K562 (cell line): Measurements from ENCODE around the gene NMUR1. TPM values are rescaled to one million over a fixed set of nuclear protein-coding genes. Genes with fewer than 3 reads are reported as not detected.

Experiments used
- CBX3 ChIP-seq, 2 experiments: IDR thresholded peaks; 1 replicate in 1 of 2; 2 replicates in 1 of 2; pipeline ENCODE4 v1.6.1; 2012; ENCODE audit warnings: inconsistent platforms in 2 of 2, low read length in 2 of 2, borderline replicate concordance in 1 of 2, control low read depth in 1 of 2
- L3MBTL2 ChIP-seq: fragments of 450-650 bp; IDR thresholded peaks from 2 replicates; pipeline ENCODE4 v1.6.1; 2016; ENCODE audit warnings: mild to moderate bottlenecking, moderate library complexity
- MCM3 ChIP-seq: fragments of 450-650 bp; IDR thresholded peaks from 2 replicates; pipeline ENCODE4 v1.6.1; 2016
- NFATC3 ChIP-seq: fragments of 450-650 bp; IDR thresholded peaks from 2 replicates; pipeline ENCODE4 v1.6.1; 2017; ENCODE audit warnings: mild to moderate bottlenecking
- POLR3G ChIP-seq: IDR thresholded peaks from 2 replicates; pipeline ENCODE4 v1.6.1; 2011; ENCODE audit not compliant: insufficient read length, insufficient replicate concordance; ENCODE audit errors: extremely low read depth
- RBBP5 ChIP-seq: fragments of 200-600 bp; sonication (generic); IDR thresholded peaks from 2 replicates; pipeline ENCODE4 v1.6.1; 2012; ENCODE audit warnings: borderline replicate concordance, mild to moderate bottlenecking, low read length, control low read depth, inconsistent platforms; ENCODE audit not compliant: insufficient read depth, poor library complexity, severe bottlenecking
- RBM14 ChIP-seq: fragments of 200-400 bp; formaldehyde crosslinking; IDR thresholded peaks from 2 replicates; pipeline ENCODE4 v1.6.1; 2018; ENCODE audit warnings: low read depth, mild to moderate bottlenecking, low read length, moderate library complexity, borderline replicate concordance; ENCODE audit not compliant: insufficient read depth
- SLC30A9 ChIP-seq: fragments of 250-450 bp; sonication (Bioruptor Pico); IDR thresholded peaks from 2 replicates; pipeline ENCODE4 v1.8.0; 2022; ENCODE audit warnings: mild to moderate bottlenecking, moderate library complexity
- SUPT5H ChIP-seq: fragments of 450-650 bp; IDR thresholded peaks from 2 replicates; pipeline ENCODE4 v1.6.1; 2016
- TFAM ChIP-seq: fragments of 250-450 bp; sonication (Bioruptor Pico); conservative IDR thresholded peaks from 2 replicates; pipeline ENCODE4 v1.5.0; 2021; ENCODE audit warnings: mild to moderate bottlenecking, moderate library complexity
- ZC3H4 ChIP-seq: sonication (generic); formaldehyde crosslinking; IDR thresholded peaks from 2 replicates; pipeline ENCODE4 v1.9.0; 2021; ENCODE audit warnings: missing genetic modification reagents, borderline replicate concordance
- ZNF324 ChIP-seq: fragments of 250-450 bp; sonication (Bioruptor Pico); IDR thresholded peaks from 2 replicates; pipeline ENCODE4 v1.4.0; 2020; ENCODE audit warnings: mild to moderate bottlenecking
- ZNF507 ChIP-seq: conservative IDR thresholded peaks from 2 replicates; pipeline ENCODE4 v1.6.1; 2017; ENCODE audit warnings: missing genetic modification characterization, missing compliant biosample characterization
- ZNF668 ChIP-seq: fragments of 250-450 bp; sonication (Bioruptor Pico); IDR thresholded peaks from 2 replicates; pipeline ENCODE4 v1.8.0; 2022; ENCODE audit warnings: mild to moderate bottlenecking, inconsistent platforms
- polyA plus RNA-seq, 8 experiments: library from polyadenylated mRNA; depleted of rRNA in 4 of 8; stranded (reverse) in 5 of 8; unstranded in 3 of 8; fragments of >200 nt; fragmentation: Nextera tagmentation in 2 of 8; fragmentation: Illumina TruSeq in 1 of 8; extraction: Ambion mirVana in 2 of 8; extraction: Trizol in 1 of 8; gene quantifications; 2 replicates each; pipeline versions ENCODE4 v1.2.1 to v1.2.3, GENCODE V29; 2011 to 2014; ENCODE audit warnings: inconsistent platforms in 1 of 8, missing spikeins in 1 of 8
- total RNA-seq, 7 experiments: library from RNA; depleted of rRNA in 6 of 7; stranded (reverse); fragments of >200 nt in 6 of 7; fragmentation: Illumina TruSeq in 2 of 7; extraction: Trizol in 2 of 7; gene quantifications; 2 replicates each; pipeline versions ENCODE4 v1.2.1 to v1.2.3, GENCODE V29; 2011 to 2021; ENCODE audit warnings: low replicate concordance in 1 of 7
- TF ChIP-seq, protein P1 (sequence below): sonication (generic); formaldehyde crosslinking; IDR thresholded peaks from 2 replicates; pipeline ENCODE4 v1.8.0; 2023; ENCODE audit warnings: missing genetic modification reagents, mild to moderate bottlenecking, borderline replicate concordance
- TF ChIP-seq, protein P2 (sequence below), 2 experiments: IDR thresholded peaks; 2 replicates each; pipeline ENCODE4 v1.6.1; 2011; ENCODE audit warnings: borderline replicate concordance in 1 of 2, control low read depth in 1 of 2, low read depth in 1 of 2, low read length in 1 of 2, mild to moderate bottlenecking in 1 of 2, mixed read lengths in 1 of 2, moderate library complexity in 1 of 2; ENCODE audit not compliant: insufficient read depth in 1 of 2, insufficient read length in 1 of 2, poor library complexity in 1 of 2, severe bottlenecking in 1 of 2; ENCODE audit errors: extremely low read depth in 1 of 2
- TF ChIP-seq, protein P3 (sequence below): fragments of 250-450 bp; sonication (Bioruptor Pico); IDR thresholded peaks from 2 replicates; pipeline ENCODE4 v1.8.0; 2022; ENCODE audit warnings: inconsistent platforms, mild to moderate bottlenecking, moderate library complexity, borderline replicate concordance
- TF ChIP-seq, protein P4 (sequence below): IDR thresholded peaks from 3 replicates; pipeline ENCODE4 v1.6.1; 2011; ENCODE audit warnings: borderline replicate concordance, mild to moderate bottlenecking, moderate library complexity; ENCODE audit not compliant: insufficient read length; ENCODE audit errors: extremely low read depth

The NMUR1 gene
- total and polyA plus RNA-seq, 9 of the 15 experiments (the other 6 are each of a cell fraction or from before 2014, with no cell fraction given) = 0.01 to 0.27 (median 0.15) TPM

DNA sequence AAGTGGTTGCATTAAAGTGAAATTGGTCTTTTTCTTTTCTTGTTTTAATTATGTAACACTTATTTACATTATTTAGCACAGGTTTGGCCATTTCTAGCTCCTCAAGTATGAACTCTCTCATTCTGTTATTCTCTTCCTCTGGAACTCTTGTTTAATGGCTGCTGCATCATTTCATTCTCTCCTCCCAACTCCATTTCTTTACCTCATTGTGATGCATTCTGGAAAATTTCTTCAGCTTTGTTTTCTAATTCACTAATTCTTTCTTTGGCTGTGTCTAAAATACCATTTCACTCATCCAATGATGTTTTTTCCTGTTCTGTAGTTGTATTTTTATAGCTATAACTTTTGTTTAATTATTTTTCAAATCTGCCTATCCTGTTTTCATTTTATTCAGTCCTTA is 22.5 kb upstream of the NMUR1 start (continued):
- TF ChIP-seq RBBP5 (no peak), RBM14 (no peak), TFAM (no peak), CBX3 (IDR thresholded peaks at IDR 0.05; ENCODE audit: borderline replicate concordance in 1 of 2, low read length in 2 of 2) (peak in 1 of 2 experiments; percentile 59; a peak in 1 of 3 replicates), MCM3 (no peak), ZNF668 (CRISPR knock-in tag) (no peak), POLR3G (no peak), L3MBTL2 (no peak), SUPT5H (no peak), ZC3H4 (no peak), ZNF324 (CRISPR knock-in tag) (no peak), NFATC3 (no peak), SLC30A9 (no peak), ZNF507 (tag) (peak; percentile 51)
- TF ChIP-seq, protein P1, sequence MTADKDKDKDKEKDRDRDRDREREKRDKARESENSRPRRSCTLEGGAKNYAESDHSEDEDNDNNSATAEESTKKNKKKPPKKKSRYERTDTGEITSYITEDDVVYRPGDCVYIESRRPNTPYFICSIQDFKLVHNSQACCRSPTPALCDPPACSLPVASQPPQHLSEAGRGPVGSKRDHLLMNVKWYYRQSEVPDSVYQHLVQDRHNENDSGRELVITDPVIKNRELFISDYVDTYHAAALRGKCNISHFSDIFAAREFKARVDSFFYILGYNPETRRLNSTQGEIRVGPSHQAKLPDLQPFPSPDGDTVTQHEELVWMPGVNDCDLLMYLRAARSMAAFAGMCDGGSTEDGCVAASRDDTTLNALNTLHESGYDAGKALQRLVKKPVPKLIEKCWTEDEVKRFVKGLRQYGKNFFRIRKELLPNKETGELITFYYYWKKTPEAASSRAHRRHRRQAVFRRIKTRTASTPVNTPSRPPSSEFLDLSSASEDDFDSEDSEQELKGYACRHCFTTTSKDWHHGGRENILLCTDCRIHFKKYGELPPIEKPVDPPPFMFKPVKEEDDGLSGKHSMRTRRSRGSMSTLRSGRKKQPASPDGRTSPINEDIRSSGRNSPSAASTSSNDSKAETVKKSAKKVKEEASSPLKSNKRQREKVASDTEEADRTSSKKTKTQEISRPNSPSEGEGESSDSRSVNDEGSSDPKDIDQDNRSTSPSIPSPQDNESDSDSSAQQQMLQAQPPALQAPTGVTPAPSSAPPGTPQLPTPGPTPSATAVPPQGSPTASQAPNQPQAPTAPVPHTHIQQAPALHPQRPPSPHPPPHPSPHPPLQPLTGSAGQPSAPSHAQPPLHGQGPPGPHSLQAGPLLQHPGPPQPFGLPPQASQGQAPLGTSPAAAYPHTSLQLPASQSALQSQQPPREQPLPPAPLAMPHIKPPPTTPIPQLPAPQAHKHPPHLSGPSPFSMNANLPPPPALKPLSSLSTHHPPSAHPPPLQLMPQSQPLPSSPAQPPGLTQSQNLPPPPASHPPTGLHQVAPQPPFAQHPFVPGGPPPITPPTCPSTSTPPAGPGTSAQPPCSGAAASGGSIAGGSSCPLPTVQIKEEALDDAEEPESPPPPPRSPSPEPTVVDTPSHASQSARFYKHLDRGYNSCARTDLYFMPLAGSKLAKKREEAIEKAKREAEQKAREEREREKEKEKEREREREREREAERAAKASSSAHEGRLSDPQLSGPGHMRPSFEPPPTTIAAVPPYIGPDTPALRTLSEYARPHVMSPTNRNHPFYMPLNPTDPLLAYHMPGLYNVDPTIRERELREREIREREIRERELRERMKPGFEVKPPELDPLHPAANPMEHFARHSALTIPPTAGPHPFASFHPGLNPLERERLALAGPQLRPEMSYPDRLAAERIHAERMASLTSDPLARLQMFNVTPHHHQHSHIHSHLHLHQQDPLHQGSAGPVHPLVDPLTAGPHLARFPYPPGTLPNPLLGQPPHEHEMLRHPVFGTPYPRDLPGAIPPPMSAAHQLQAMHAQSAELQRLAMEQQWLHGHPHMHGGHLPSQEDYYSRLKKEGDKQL (CRISPR knock-in tag) = no peak
- TF ChIP-seq, protein P2, sequence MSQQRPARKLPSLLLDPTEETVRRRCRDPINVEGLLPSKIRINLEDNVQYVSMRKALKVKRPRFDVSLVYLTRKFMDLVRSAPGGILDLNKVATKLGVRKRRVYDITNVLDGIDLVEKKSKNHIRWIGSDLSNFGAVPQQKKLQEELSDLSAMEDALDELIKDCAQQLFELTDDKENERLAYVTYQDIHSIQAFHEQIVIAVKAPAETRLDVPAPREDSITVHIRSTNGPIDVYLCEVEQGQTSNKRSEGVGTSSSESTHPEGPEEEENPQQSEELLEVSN (IDR thresholded peaks at IDR 0.05; ENCODE audit: borderline replicate concordance in 1 of 2, extremely low read depth in 1 of 2, insufficient read depth in 1 of 2, insufficient read length in 1 of 2, low read depth in 1 of 2, low read length in 1 of 2, poor library complexity in 1 of 2, severe bottlenecking in 1 of 2) = no peak
- TF ChIP-seq, protein P3, sequence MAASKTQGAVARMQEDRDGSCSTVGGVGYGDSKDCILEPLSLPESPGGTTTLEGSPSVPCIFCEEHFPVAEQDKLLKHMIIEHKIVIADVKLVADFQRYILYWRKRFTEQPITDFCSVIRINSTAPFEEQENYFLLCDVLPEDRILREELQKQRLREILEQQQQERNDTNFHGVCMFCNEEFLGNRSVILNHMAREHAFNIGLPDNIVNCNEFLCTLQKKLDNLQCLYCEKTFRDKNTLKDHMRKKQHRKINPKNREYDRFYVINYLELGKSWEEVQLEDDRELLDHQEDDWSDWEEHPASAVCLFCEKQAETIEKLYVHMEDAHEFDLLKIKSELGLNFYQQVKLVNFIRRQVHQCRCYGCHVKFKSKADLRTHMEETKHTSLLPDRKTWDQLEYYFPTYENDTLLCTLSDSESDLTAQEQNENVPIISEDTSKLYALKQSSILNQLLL = no peak
- TF ChIP-seq, protein P4, sequence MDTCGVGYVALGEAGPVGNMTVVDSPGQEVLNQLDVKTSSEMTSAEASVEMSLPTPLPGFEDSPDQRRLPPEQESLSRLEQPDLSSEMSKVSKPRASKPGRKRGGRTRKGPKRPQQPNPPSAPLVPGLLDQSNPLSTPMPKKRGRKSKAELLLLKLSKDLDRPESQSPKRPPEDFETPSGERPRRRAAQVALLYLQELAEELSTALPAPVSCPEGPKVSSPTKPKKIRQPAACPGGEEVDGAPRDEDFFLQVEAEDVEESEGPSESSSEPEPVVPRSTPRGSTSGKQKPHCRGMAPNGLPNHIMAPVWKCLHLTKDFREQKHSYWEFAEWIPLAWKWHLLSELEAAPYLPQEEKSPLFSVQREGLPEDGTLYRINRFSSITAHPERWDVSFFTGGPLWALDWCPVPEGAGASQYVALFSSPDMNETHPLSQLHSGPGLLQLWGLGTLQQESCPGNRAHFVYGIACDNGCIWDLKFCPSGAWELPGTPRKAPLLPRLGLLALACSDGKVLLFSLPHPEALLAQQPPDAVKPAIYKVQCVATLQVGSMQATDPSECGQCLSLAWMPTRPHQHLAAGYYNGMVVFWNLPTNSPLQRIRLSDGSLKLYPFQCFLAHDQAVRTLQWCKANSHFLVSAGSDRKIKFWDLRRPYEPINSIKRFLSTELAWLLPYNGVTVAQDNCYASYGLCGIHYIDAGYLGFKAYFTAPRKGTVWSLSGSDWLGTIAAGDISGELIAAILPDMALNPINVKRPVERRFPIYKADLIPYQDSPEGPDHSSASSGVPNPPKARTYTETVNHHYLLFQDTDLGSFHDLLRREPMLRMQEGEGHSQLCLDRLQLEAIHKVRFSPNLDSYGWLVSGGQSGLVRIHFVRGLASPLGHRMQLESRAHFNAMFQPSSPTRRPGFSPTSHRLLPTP = no peak
